SK-N-MC (cell line): ENCODE results near the gene ZDBF2.
A peak's percentile ranks its signal among the peaks of the same experiment; 100 is the strongest.
"Not testable (repeated sequence)": the region's sequence is repeated elsewhere in the genome, so short reads cannot be mapped to it uniquely, and the experiment has no call there.

Experiments used
- DNase-seq: peaks from one replicate; pipeline ENCODE4 v3.0.0-alpha.2; 2011; ENCODE audit warnings: low read depth, low spot score
- H3K27ac ChIP-seq: fragments of 200-600 bp; sonication (generic); 2 replicates; pipeline ENCODE4 v1.5.1; 2016; ENCODE audit warnings: mixed run types
- H3K36me3 ChIP-seq: fragments of 200-600 bp; sonication (generic); 2 replicates; pipeline ENCODE4 v1.6.1; 2017; ENCODE audit warnings: antibody characterized with exemption, low read length, mixed read lengths; ENCODE audit not compliant: insufficient read depth
- H3K4me3 ChIP-seq: fragments of 200-600 bp; sonication (generic); 2 replicates; pipeline ENCODE4 v1.5.1; 2016
- H3K9ac ChIP-seq: fragments of 200-600 bp; sonication (generic); 2 replicates; pipeline ENCODE4 v1.8.0; 2017; ENCODE audit warnings: mixed run types, mixed read lengths; ENCODE audit not compliant: insufficient read length
- H3K9me3 ChIP-seq: fragments of 200-600 bp; sonication (generic); 2 replicates; pipeline ENCODE4 v1.6.1; 2017; ENCODE audit warnings: low read depth, mild to moderate bottlenecking, antibody characterized with exemption, low read length, moderate library complexity, mixed read lengths
- EZH2 ChIP-seq: fragments of 200-600 bp; sonication (generic); IDR thresholded peaks from one replicate; pipeline ENCODE4 v1.6.1; 2017; ENCODE audit warnings: antibody characterized with exemption
- FOXP2 ChIP-seq: optimal IDR thresholded peaks from 2 replicates; pipeline ENCODE3; 2011; ENCODE audit warnings: mild to moderate bottlenecking, moderate library complexity; ENCODE audit not compliant: insufficient read depth; ENCODE audit errors: extremely low read length, control extremely low read depth
- POLR2AphosphoS5 ChIP-seq: IDR thresholded peaks from 2 replicates; pipeline ENCODE4 v1.6.1; 2012; ENCODE audit warnings: mild to moderate bottlenecking, low read depth, low read length, borderline replicate concordance

ZDBF2 gene

GRCh38 chr2:206257350-206257749 lies 17.1 kb upstream of the ZDBF2 start:
- no peak overlapping the region for H3K4me3 ChIP-seq
- H3K9ac ChIP-seq: no peak overlapping the region
- no peaks in the 10 kb centered on the region for H3K9me3 ChIP-seq
- H3K27ac ChIP-seq: no peak overlapping the region
- no peak for DNase-seq
- TF ChIP-seq EZH2: no peak
- TF ChIP-seq POLR2AphosphoS5: no peak
- no peak for TF ChIP-seq FOXP2
- no peaks in the 10 kb centered on the region for H3K36me3 ChIP-seq

DNA sequence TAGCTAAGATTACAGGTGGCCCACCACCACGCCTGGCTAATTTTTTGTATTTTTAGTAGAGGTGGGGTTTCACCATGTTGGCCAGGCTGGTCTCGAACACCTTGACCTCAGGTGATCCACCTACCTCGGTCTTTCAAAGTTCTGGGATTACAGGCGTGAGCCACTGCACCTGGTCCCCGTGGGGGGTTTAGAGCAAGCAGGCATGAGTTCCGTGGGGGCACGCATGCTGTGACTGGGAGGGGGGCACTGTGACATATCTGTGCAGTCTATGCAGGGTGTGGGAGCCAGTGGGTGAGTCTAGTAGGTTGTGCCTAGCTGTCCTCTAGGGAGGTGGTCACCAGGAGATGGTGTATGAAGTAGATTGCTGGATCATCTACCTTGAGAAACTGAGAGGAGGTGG lies 16.6 kb upstream of the ZDBF2 start:
- Histone ChIP-seq H3K9ac (no peak overlapping the region), H3K4me3 (no peak overlapping the region), H3K9me3 (no peaks in the 10 kb centered on the region), H3K27ac (no peak overlapping the region), H3K36me3 (no peaks in the 10 kb centered on the region)
- DNase-seq: no peak
- TF ChIP-seq EZH2: no peak
- TF ChIP-seq POLR2AphosphoS5: no peak
- TF ChIP-seq FOXP2: no peak

DNA sequence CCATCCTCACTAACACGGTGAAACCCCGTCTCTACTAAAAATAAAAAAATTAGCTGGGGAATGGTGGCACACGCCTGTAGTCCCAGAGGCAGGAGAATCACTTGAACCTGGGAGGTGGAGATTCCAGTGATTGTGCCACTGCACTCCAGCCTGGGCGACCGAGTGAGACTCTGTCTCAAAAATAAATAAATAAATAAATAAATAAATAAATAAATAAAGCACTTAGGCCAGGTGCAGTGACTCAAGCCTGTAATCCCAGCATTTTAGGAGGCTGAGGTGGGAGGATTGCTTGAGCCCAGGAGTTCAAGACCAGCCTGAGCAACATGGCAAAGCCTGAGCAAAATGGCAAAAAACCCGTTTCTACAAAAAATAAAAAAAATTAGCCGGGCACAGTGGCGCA lies 15.8 kb upstream of the ZDBF2 start:
- H3K4me3 ChIP-seq, DNase-seq, H3K9ac ChIP-seq, H3K27ac ChIP-seq, H3K9me3 ChIP-seq, H3K36me3 ChIP-seq: not testable (repeated sequence)

DNA sequence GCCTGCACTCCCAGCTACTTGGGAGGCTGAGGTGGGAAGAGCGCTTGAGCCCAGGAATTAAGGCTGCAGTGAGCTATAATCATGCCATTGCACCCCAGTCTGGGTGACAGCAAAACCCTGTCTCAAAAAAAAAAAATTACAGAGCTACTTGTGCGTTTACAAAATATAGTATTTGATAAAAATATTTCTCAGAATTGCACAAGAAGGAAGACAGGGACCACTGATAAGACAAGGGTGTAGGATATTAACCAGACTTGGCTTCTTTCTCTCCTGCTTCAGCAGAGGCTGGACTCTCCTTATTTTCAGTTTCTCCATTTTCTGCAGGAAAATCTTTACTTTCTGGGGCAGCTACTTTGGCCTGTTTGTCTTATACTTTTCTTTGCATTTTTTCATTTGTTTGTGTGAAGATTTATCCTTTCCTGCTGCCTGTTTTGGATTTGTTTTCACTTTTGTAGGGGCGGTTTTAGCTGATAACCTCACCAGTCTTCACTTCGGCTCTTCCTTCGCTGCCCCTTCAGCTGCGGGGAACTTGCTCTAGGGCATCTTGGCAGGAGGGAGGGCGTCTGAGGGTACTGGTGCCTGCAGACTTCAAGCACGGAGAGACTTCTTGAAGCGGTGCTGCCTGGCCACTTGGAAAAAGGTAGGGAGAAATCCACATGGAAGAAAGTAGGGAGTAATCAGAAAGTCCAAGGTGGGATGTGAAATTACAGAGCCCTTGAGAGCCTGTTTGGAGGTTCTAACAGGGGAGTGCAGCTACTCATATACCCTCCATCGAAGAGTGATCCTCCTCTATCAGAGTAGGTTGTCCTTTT lies 14.9 kb upstream of the ZDBF2 start:
- H3K36me3 ChIP-seq: no peaks in the 10 kb centered on the region
- peak overlapping the region; percentile 38 for H3K4me3 ChIP-seq
- no peak overlapping the region for H3K27ac ChIP-seq
- no peaks in the 10 kb centered on the region for H3K9me3 ChIP-seq
- no peak for DNase-seq
- peak overlapping the region; percentile 4 for H3K9ac ChIP-seq
- TF ChIP-seq EZH2 (no peak), POLR2AphosphoS5 (no peak), FOXP2 (no peak)

DNA sequence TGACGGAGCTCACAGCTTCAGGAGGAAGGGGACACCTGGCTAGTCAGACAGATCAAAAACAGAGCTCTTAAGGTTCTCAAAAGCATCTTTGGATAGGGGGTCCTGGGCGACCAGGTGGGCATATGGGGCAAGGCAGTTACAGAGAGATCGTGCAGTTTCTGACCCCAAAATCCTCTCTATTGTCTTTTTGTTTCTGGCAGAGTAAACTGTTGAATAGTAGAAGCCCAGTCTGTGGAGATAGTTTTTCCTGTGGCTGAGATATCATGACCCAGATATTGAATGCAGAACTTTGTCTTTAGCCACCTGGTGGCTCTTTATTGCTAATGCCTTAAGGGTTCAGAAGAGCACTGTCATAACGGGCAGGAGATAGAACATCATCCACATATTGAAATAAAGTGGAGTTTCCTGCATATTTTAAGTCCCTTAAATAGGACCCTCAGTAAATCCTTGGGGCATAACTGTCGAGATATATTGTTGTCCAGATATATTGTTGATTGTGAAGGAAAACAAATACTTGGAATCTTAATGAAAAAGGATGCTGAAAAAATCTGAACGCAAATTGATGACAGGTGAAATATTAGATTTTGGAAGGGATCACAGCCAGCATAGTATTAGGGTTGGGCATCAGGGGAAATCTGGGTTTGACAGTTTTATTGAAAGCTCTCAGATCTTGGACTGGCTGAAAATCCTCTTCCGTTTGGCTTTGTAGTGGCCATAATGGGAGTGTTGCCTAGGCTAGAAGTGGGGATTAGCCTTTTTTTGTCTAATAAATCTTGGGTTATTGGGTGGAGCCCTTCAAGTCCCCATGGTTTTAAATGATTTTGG lies 14.1 kb upstream of the ZDBF2 start:
- H3K9me3 ChIP-seq: no peaks in the 10 kb centered on the region
- no peak overlapping the region for H3K27ac ChIP-seq
- H3K4me3 ChIP-seq: peak overlapping the region; percentile 38
- DNase-seq: no peak
- TF ChIP-seq POLR2AphosphoS5: no peak
- no peak for TF ChIP-seq FOXP2
- TF ChIP-seq EZH2: no peak
- H3K36me3 ChIP-seq: no peaks in the 10 kb centered on the region
- no peak overlapping the region for H3K9ac ChIP-seq

GRCh38 chr2:206263959-206264603 lies 10.4 kb upstream of the ZDBF2 start:
- no peak for TF ChIP-seq EZH2
- TF ChIP-seq FOXP2: no peak
- TF ChIP-seq POLR2AphosphoS5: no peak
- no peak overlapping the region for H3K27ac ChIP-seq
- no peak overlapping the region for H3K9ac ChIP-seq
- no peaks in the 10 kb centered on the region for H3K36me3 ChIP-seq
- no peaks in the 10 kb centered on the region for H3K9me3 ChIP-seq
- no peak for DNase-seq
- no peak overlapping the region for H3K4me3 ChIP-seq

- no peak overlapping the region for H3K27ac ChIP-seq
- no peak for DNase-seq
- H3K36me3 ChIP-seq: no peaks in the 10 kb centered on the region
- no peak overlapping the region for H3K4me3 ChIP-seq
- no peaks in the 10 kb centered on the region for H3K9me3 ChIP-seq
- no peak for TF ChIP-seq FOXP2
- no peak for TF ChIP-seq EZH2
- no peak for TF ChIP-seq POLR2AphosphoS5
- no peak overlapping the region for H3K9ac ChIP-seq
Measured at GRCh38 chr2:206266130-206267125, 8.0 kb upstream of the ZDBF2 start.
